Trophoblast cell (in vitro differentiated cells and primary cell): Measurements from ENCODE around the gene ST7.

Source experiments
- DNase-seq, 2 donors: peaks; one replicate each; pipeline ENCODE4 v3.0.0-alpha.2; 2016
- H2AFZ ChIP-seq: 2 replicates; pipeline ENCODE4 v1.6.1; 2013; ENCODE audit warnings: low read length, moderate library complexity, mild to moderate bottlenecking; ENCODE audit not compliant: insufficient read depth, poor library complexity
- H2AK5ac ChIP-seq: 2 replicates; pipeline ENCODE4 v1.6.1; 2013; ENCODE audit warnings: mild to moderate bottlenecking, low read length
- H2BK120ac ChIP-seq: 2 replicates; pipeline ENCODE4 v1.6.1; 2013; ENCODE audit warnings: low read length, mild to moderate bottlenecking, moderate library complexity; ENCODE audit not compliant: insufficient read depth, poor library complexity
- H2BK12ac ChIP-seq: 2 replicates; pipeline ENCODE4 v1.6.1; 2013; ENCODE audit warnings: mild to moderate bottlenecking, low read length, moderate library complexity
- H2BK5ac ChIP-seq: 2 replicates; pipeline ENCODE4 v1.6.1; 2013; ENCODE audit warnings: low read length, low read depth, moderate library complexity, mild to moderate bottlenecking; ENCODE audit not compliant: poor library complexity
- H3K14ac ChIP-seq: 2 replicates; pipeline ENCODE4 v1.6.1; 2013; ENCODE audit warnings: mild to moderate bottlenecking, low read length
- H3K18ac ChIP-seq: 2 replicates; pipeline ENCODE4 v1.6.1; 2013; ENCODE audit warnings: mild to moderate bottlenecking, low read length
- H3K23ac ChIP-seq: 2 replicates; pipeline ENCODE4 v1.6.1; 2013; ENCODE audit warnings: low read length
- H3K27ac ChIP-seq: 2 replicates; pipeline ENCODE4 v1.5.1; 2013; ENCODE audit warnings: low read depth, mild to moderate bottlenecking, inconsistent platforms, low read length, moderate library complexity
- H3K27me3 ChIP-seq: 2 replicates; pipeline ENCODE4 v1.6.1; 2013; ENCODE audit warnings: inconsistent platforms, mild to moderate bottlenecking, low read length, moderate library complexity; ENCODE audit not compliant: insufficient read depth
- H3K36me3 ChIP-seq, 2 experiments: 1 replicate in 1 of 2; 2 replicates in 1 of 2; pipeline ENCODE4 v1.6.1; 2013; ENCODE audit warnings: low read length in 2 of 2, mild to moderate bottlenecking in 2 of 2, moderate library complexity in 1 of 2; ENCODE audit not compliant: insufficient read depth in 2 of 2, control insufficient read depth in 1 of 2
- H3K4ac ChIP-seq: 2 replicates; pipeline ENCODE4 v1.6.1; 2013; ENCODE audit warnings: low read depth, mild to moderate bottlenecking, low read length, moderate library complexity
- H3K4me1 ChIP-seq, 2 experiments: 1 replicate in 1 of 2; 2 replicates in 1 of 2; pipeline ENCODE4 v1.6.1; 2013; ENCODE audit warnings: low read length in 2 of 2, mild to moderate bottlenecking in 2 of 2, moderate library complexity in 1 of 2; ENCODE audit not compliant: insufficient read depth in 2 of 2, control insufficient read depth in 1 of 2
- H3K4me2 ChIP-seq: 2 replicates; pipeline ENCODE4 v1.6.1; 2013; ENCODE audit warnings: inconsistent platforms, mild to moderate bottlenecking, low read length, moderate library complexity
- H3K4me3 ChIP-seq: 2 replicates; pipeline ENCODE4 v1.5.1; 2013; ENCODE audit warnings: mild to moderate bottlenecking, low read depth, low read length, inconsistent platforms
- H3K79me1 ChIP-seq: one replicate; pipeline ENCODE4 v1.6.1; 2013; ENCODE audit warnings: low read length
- H3K79me2 ChIP-seq: 2 replicates; pipeline ENCODE4 v1.6.1; 2013; ENCODE audit warnings: low read length, mild to moderate bottlenecking; ENCODE audit not compliant: control insufficient read depth, insufficient read depth, poor library complexity
- H3K9ac ChIP-seq: 2 replicates; pipeline ENCODE4 v1.6.1; 2013; ENCODE audit warnings: mild to moderate bottlenecking, low read length
- H3K9me3 ChIP-seq: 2 replicates; pipeline ENCODE4 v1.6.1; 2013; ENCODE audit warnings: low read depth, mild to moderate bottlenecking, control low read depth, inconsistent platforms, low read length; ENCODE audit not compliant: insufficient read depth
- H4K12ac ChIP-seq: 2 replicates; pipeline ENCODE4 v1.6.1; 2013; ENCODE audit warnings: low read depth, mild to moderate bottlenecking, low read length, moderate library complexity
- H4K8ac ChIP-seq: 2 replicates; pipeline ENCODE4 v1.6.1; 2013; ENCODE audit warnings: low read depth, mild to moderate bottlenecking, low read length, moderate library complexity
- H4K91ac ChIP-seq: one replicate; pipeline ENCODE4 v1.6.1; 2013; ENCODE audit warnings: low read depth, mild to moderate bottlenecking, low read length, moderate library complexity
- WGBS: extraction: QIAGEN DNeasy Blood & Tissue Kit; methylation state at CpG from one replicate; pipeline ENCODE4 v1.1.7; 2013; ENCODE audit warnings: missing lambda C conversion rate; ENCODE audit not compliant: insufficient read length, insufficient coverage; ENCODE audit errors: extremely low coverage; 5-methylcytosine and 5-hydroxymethylcytosine counted together

ST7 gene

GRCh38 chr7:117238472-117238871 lies 285.2 kb downstream of the ST7 start:
- no peaks in the 10 kb centered on the region for H3K79me2 ChIP-seq
- H3K18ac ChIP-seq, result no peak overlapping the region
- peaks cover 2% of the 10 kb centered on the region for H3K9me3 ChIP-seq
- no peaks in the 10 kb centered on the region for H3K79me1 ChIP-seq
- no peak overlapping the region for H4K91ac ChIP-seq
- no peak overlapping the region for H2BK5ac ChIP-seq
- H2AK5ac ChIP-seq, result no peak overlapping the region
- H3K4me1 ChIP-seq, result no peaks in the 10 kb centered on the region
- H3K4ac ChIP-seq, result no peak overlapping the region
- H2AFZ ChIP-seq, result no peak overlapping the region
- no peak overlapping the region for H2BK120ac ChIP-seq
- H3K9ac ChIP-seq, result no peak overlapping the region
- no peak overlapping the region for H2BK12ac ChIP-seq
- DNase-seq, result no peak
- no peak overlapping the region for H4K8ac ChIP-seq
- no CpG with 5 or more reads among the region's 7 CpGs for WGBS
- H3K23ac ChIP-seq, result no peak overlapping the region
- no peaks in the 10 kb centered on the region for H3K36me3 ChIP-seq
- no peaks in the 10 kb centered on the region for H3K27me3 ChIP-seq
- H3K27ac ChIP-seq, result no peak overlapping the region
- no peak overlapping the region for H3K14ac ChIP-seq
- H4K12ac ChIP-seq, result no peak overlapping the region
- H3K4me2 ChIP-seq, result no peak overlapping the region
- no peak overlapping the region for H3K4me3 ChIP-seq

GRCh38 chr7:117238937-117239336 lies 285.6 kb downstream of the ST7 start:
- Histone ChIP-seq H3K9me3 (peaks cover 2% of the 10 kb centered on the region), H3K4ac (no peak overlapping the region), H3K4me2 (no peak overlapping the region), H3K23ac (no peak overlapping the region), H3K4me3 (no peak overlapping the region), H3K79me1 (no peaks in the 10 kb centered on the region), H4K8ac (no peak overlapping the region), H3K27ac (no peak overlapping the region), H4K12ac (no peak overlapping the region), H3K36me3 (no peaks in the 10 kb centered on the region), H2AFZ (no peak overlapping the region), H3K18ac (no peak overlapping the region), H2BK120ac (no peak overlapping the region), H2AK5ac (no peak overlapping the region), H3K79me2 (no peaks in the 10 kb centered on the region), H3K4me1 (no peaks in the 10 kb centered on the region), H4K91ac (no peak overlapping the region), H2BK5ac (no peak overlapping the region), H3K9ac (no peak overlapping the region), H2BK12ac (no peak overlapping the region), H3K27me3 (no peaks in the 10 kb centered on the region), H3K14ac (no peak overlapping the region)
- no peak for DNase-seq
- WGBS, result no CpG with 5 or more reads among the region's 7 CpGs

- Histone ChIP-seq H3K4me3 (no peak overlapping the region), H2BK120ac (no peak overlapping the region), H3K14ac (no peak overlapping the region), H3K36me3 (no peaks in the 10 kb centered on the region), H3K18ac (no peak overlapping the region), H3K4ac (no peak overlapping the region), H2AK5ac (no peak overlapping the region), H3K4me1 (no peaks in the 10 kb centered on the region), H4K12ac (no peak overlapping the region), H2BK5ac (no peak overlapping the region), H3K9me3 (peaks cover 2% of the 10 kb centered on the region), H3K27me3 (no peaks in the 10 kb centered on the region), H4K8ac (no peak overlapping the region), H4K91ac (no peak overlapping the region), H2AFZ (no peak overlapping the region), H3K23ac (no peak overlapping the region), H3K4me2 (no peak overlapping the region), H3K9ac (no peak overlapping the region), H2BK12ac (no peak overlapping the region), H3K79me2 (no peaks in the 10 kb centered on the region), H3K27ac (no peak overlapping the region), H3K79me1 (no peaks in the 10 kb centered on the region)
- no peak for DNase-seq
- WGBS, result no CpG with 5 or more reads among the region's 4 CpGs
Observed at GRCh38 chr7:117241088-117241487, 287.8 kb downstream of the ST7 start.

DNA sequence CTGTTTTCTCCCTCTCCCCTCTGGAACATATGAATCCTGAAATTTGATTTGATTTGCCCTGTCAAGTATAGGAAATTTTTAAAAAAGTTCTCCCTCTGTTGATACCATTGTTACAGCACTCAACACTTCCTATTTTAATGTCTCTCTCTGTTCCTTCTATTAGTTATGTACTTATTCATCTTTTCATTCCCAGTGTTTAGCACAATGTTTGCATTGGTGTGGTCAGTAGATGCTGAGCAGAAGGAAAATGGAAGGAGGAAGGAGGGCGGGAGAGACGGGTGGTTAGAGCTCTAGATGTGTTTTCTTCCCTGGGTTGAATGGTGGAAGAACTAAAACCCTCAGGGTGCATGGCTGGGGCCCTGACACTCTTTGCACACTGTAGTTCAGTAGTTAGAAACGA lies 290.1 kb downstream of the ST7 start:
- Histone ChIP-seq H3K14ac (no peak overlapping the region), H2BK5ac (no peak overlapping the region), H3K18ac (no peak overlapping the region), H4K12ac (no peak overlapping the region), H4K91ac (no peak overlapping the region), H3K4me3 (no peak overlapping the region), H3K79me2 (no peaks in the 10 kb centered on the region), H3K4ac (no peak overlapping the region), H3K4me1 (no peaks in the 10 kb centered on the region), H4K8ac (no peak overlapping the region), H3K23ac (no peak overlapping the region), H2AK5ac (no peak overlapping the region), H2AFZ (no peak overlapping the region), H2BK120ac (no peak overlapping the region), H3K27me3 (no peaks in the 10 kb centered on the region), H2BK12ac (no peak overlapping the region), H3K4me2 (no peak overlapping the region), H3K27ac (no peak overlapping the region), H3K9me3 (peaks cover 2% of the 10 kb centered on the region), H3K36me3 (no peaks in the 10 kb centered on the region), H3K79me1 (no peaks in the 10 kb centered on the region), H3K9ac (no peak overlapping the region)
- no peak for DNase-seq
- WGBS, result no CpG with 5 or more reads among the region's 3 CpGs
